GM06990 (cell line): Measurements from ENCODE around the gene SCLY.

Experiments
- DNase-seq: peaks from one replicate; pipeline ENCODE4 v3.0.0-alpha.2; 2011; ENCODE audit not compliant: insufficient read length; ENCODE audit errors: extremely low read depth
- H3K27me3 ChIP-seq: replicated peaks from 2 replicates; pipeline ENCODE4 v1.6.0; 2011; ENCODE audit warnings: low read length; ENCODE audit not compliant: control insufficient read depth, insufficient read depth
- H3K36me3 ChIP-seq: 2 replicates; pipeline ENCODE4 v1.5.1; 2011; ENCODE audit warnings: low read length; ENCODE audit not compliant: control insufficient read depth, insufficient read depth
- H3K4me3 ChIP-seq: replicated peaks from 2 replicates; pipeline ENCODE4 v1.5.1; 2011; ENCODE audit warnings: low read depth, mild to moderate bottlenecking, control low read depth, low read length
- CTCF ChIP-seq: IDR thresholded peaks from 2 replicates; pipeline ENCODE4 v1.5.1; 2011; ENCODE audit warnings: low read length, control low read depth, mild to moderate bottlenecking, inconsistent platforms; ENCODE audit not compliant: insufficient read depth, poor library complexity, severe bottlenecking

Gene SCLY

GRCh38 chr2:238060542-238061314, at the start of gene SCLY:
Gene SCLY, plus strand, starts transcription at chr2:238061001. Its CDS starts 54 bp downstream, at chr2:238061055.
- H3K4me3 ChIP-seq, result peak within 1 kb of the TSS; percentile 80
- DNase-seq, result peak; percentile 99
- no peaks in the 10 kb centered on the region; the same call in 1 of the 2 replicates for H3K36me3 ChIP-seq
- no peak for TF ChIP-seq CTCF
- no peaks in the 10 kb centered on the region for H3K27me3 ChIP-seq

- Histone ChIP-seq H3K27me3 (no peaks in the 10 kb centered on the region), H3K36me3 (peaks cover 1% of the 10 kb centered on the region), H3K4me3 (no peak overlapping the region)
- TF ChIP-seq CTCF, result no peak
- DNase-seq, result no peak
These were observed 47.0 kb upstream of the SCLY start for GRCh38 chr2:238013806-238014205.

- peak; percentile 33 for TF ChIP-seq CTCF
- DNase-seq, result no peak
- H3K36me3 ChIP-seq, result peaks cover 3% of the 10 kb centered on the region
- H3K4me3 ChIP-seq, result no peak overlapping the region
- H3K27me3 ChIP-seq, result no peaks in the 10 kb centered on the region
These were observed 45.1 kb upstream of the SCLY start for GRCh38 chr2:238015705-238016104.

- Histone ChIP-seq H3K36me3 (peaks cover 4% of the 10 kb centered on the region), H3K4me3 (no peak overlapping the region), H3K27me3 (no peaks in the 10 kb centered on the region)
- no peak for TF ChIP-seq CTCF
- DNase-seq, result no peak
These were observed 44.3 kb upstream of the SCLY start for GRCh38 chr2:238016526-238016925.

- H3K4me3 ChIP-seq, result no peak overlapping the region
- H3K36me3 ChIP-seq, result peaks cover 3% of the 10 kb centered on the region
- no peak for DNase-seq
- no peak for TF ChIP-seq CTCF
- H3K27me3 ChIP-seq, result no peaks in the 10 kb centered on the region
These were observed 40.8 kb upstream of the SCLY start for GRCh38 chr2:238019962-238020361.
